GM19351 (cell line): Measurements from ENCODE around the gene VTN.

Experiments
- ATAC-seq: cut with Tn5 transposase; IDR thresholded peaks from one replicate; pipeline ENCODE4 v1.9.1; 2021; ENCODE audit warnings: mild to moderate bottlenecking, moderate library complexity; ENCODE audit not compliant: unreplicated experiment

Gene VTN

GRCh38 chr17:28324781-28325180 lies 45.3 kb downstream of the VTN start:
- ATAC-seq: no peak

GRCh38 chr17:28324267-28324745 lies 45.8 kb downstream of the VTN start:
- no peak for ATAC-seq

GRCh38 chr17:28320215-28321061 lies 49.7 kb downstream of the VTN start:
- no peak for ATAC-seq

- no peak for ATAC-seq
Observed at GRCh38 chr17:28319598-28319935, 50.5 kb downstream of the VTN start.

- ATAC-seq: peak; percentile 96
Observed at GRCh38 chr17:28318759-28319597, 51.1 kb downstream of the VTN start, which contains the start of gene TMEM97. Gene TMEM97 (plus strand): TSS chr17:28319200. CDS start chr17:28319240, 40 bp downstream.

GRCh38 chr17:28317966-28318758 lies 51.9 kb downstream of the VTN start:
- peak; percentile 17 for ATAC-seq
